Liver (tissue), 3 donors: ENCODE measurements around the gene CDK5R1.

Experiments used
- GABPA ChIP-seq, 2 donors: IDR thresholded peaks in 1 of 2; conservative IDR thresholded peaks in 1 of 2; 2 replicates each; pipeline ENCODE4 v1.6.1; 2016; ENCODE audit warnings: antibody characterized with exemption in 2 of 2, mild to moderate bottlenecking in 1 of 2, moderate library complexity in 1 of 2
- HNF4A ChIP-seq, 2 donors: conservative IDR thresholded peaks; 2 replicates each; pipeline ENCODE4 v1.6.1; 2016; ENCODE audit warnings: antibody characterized with exemption in 2 of 2, mild to moderate bottlenecking in 2 of 2
- JUND ChIP-seq, 2 donors: IDR thresholded peaks; 2 replicates each; pipeline ENCODE4 v1.6.1; 2016; ENCODE audit warnings: antibody characterized with exemption in 2 of 2
- MAX ChIP-seq: IDR thresholded peaks from 2 replicates; pipeline ENCODE4 v1.6.1; 2016; ENCODE audit warnings: antibody characterized with exemption
- NR2F2 ChIP-seq: IDR thresholded peaks from 2 replicates; pipeline ENCODE4 v1.6.1; 2016; ENCODE audit warnings: antibody characterized with exemption
- REST ChIP-seq: IDR thresholded peaks from 2 replicates; pipeline ENCODE4 v1.6.1; 2016; ENCODE audit warnings: antibody characterized with exemption, mild to moderate bottlenecking
- RXRA ChIP-seq, 2 donors: IDR thresholded peaks; 2 replicates each; pipeline ENCODE4 v1.6.1; 2017 to 2018; ENCODE audit warnings: antibody characterized with exemption in 2 of 2, mild to moderate bottlenecking in 1 of 2
- TAF1 ChIP-seq: conservative IDR thresholded peaks from 2 replicates; pipeline ENCODE4 v1.6.1; 2016; ENCODE audit warnings: antibody characterized with exemption, mild to moderate bottlenecking
- YY1 ChIP-seq: IDR thresholded peaks from 2 replicates; pipeline ENCODE4 v1.6.1; 2016; ENCODE audit warnings: antibody characterized with exemption, mild to moderate bottlenecking
- TF ChIP-seq, protein P1 (sequence below): fragments of 150-350 bp; IDR thresholded peaks from 2 replicates; pipeline ENCODE4 v1.5.1; 2017; ENCODE audit warnings: improper control_type of control experiment, low read depth, low read length; ENCODE audit not compliant: missing input control
- TF ChIP-seq, protein P2 (sequence below): IDR thresholded peaks from 2 replicates; pipeline ENCODE4 v1.6.1; 2016; ENCODE audit warnings: antibody characterized with exemption
- TF ChIP-seq, protein P3 (sequence below): IDR thresholded peaks from 2 replicates; pipeline ENCODE4 v1.6.1; 2016; ENCODE audit warnings: antibody characterized with exemption
- donor health status: healthy.
- donor health status: healthy.

DNA sequence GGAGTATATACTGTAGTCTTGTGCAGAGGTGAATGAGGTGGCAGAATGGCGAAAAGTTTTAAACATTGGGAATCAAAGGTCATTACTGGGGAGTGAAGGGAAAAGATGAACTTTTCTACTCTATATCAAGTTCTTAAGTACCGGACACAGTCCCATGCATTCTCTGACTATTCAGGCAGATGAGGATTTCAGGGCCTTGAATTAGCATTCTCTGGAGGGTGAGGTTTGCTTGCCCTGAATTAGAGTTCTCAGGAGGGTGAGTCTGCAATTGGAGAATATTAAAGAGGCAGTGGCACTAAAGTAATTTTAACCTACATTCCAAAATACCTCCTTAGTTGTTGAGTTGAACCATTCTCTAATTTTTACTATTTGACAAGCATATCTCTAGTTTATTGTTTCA, 33.4 kb upstream of the CDK5R1 start:
- TF ChIP-seq TAF1 (no peak), JUND (IDR thresholded peaks at IDR 0.05) (no peak), REST (no peak), MAX (no peak), YY1 (no peak), RXRA (IDR thresholded peaks at IDR 0.05) (no peak), HNF4A (conservative IDR thresholded peaks at IDR 0.05) (no peak), GABPA (IDR thresholded peaks at IDR 0.05 in 1 of 2, conservative IDR thresholded peaks at IDR 0.05 in 1 of 2) (no peak), NR2F2 (no peak)
- TF ChIP-seq, protein P1, sequence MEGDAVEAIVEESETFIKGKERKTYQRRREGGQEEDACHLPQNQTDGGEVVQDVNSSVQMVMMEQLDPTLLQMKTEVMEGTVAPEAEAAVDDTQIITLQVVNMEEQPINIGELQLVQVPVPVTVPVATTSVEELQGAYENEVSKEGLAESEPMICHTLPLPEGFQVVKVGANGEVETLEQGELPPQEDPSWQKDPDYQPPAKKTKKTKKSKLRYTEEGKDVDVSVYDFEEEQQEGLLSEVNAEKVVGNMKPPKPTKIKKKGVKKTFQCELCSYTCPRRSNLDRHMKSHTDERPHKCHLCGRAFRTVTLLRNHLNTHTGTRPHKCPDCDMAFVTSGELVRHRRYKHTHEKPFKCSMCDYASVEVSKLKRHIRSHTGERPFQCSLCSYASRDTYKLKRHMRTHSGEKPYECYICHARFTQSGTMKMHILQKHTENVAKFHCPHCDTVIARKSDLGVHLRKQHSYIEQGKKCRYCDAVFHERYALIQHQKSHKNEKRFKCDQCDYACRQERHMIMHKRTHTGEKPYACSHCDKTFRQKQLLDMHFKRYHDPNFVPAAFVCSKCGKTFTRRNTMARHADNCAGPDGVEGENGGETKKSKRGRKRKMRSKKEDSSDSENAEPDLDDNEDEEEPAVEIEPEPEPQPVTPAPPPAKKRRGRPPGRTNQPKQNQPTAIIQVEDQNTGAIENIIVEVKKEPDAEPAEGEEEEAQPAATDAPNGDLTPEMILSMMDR, result no peak
- TF ChIP-seq, protein P2, sequence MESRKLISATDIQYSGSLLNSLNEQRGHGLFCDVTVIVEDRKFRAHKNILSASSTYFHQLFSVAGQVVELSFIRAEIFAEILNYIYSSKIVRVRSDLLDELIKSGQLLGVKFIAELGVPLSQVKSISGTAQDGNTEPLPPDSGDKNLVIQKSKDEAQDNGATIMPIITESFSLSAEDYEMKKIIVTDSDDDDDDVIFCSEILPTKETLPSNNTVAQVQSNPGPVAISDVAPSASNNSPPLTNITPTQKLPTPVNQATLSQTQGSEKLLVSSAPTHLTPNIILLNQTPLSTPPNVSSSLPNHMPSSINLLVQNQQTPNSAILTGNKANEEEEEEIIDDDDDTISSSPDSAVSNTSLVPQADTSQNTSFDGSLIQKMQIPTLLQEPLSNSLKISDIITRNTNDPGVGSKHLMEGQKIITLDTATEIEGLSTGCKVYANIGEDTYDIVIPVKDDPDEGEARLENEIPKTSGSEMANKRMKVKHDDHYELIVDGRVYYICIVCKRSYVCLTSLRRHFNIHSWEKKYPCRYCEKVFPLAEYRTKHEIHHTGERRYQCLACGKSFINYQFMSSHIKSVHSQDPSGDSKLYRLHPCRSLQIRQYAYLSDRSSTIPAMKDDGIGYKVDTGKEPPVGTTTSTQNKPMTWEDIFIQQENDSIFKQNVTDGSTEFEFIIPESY, result no peak
- TF ChIP-seq, protein P3, sequence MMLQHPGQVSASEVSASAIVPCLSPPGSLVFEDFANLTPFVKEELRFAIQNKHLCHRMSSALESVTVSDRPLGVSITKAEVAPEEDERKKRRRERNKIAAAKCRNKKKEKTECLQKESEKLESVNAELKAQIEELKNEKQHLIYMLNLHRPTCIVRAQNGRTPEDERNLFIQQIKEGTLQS, result no peak
